HFFc6 (cell line): ENCODE data around the gene ARHGDIG. TPM values are rescaled to one million over a fixed set of nuclear protein-coding genes. Genes with fewer than 3 reads are reported as not detected.

Experiments used
- DNase-seq: peaks from one replicate; pipeline ENCODE4 v3.0.0-alpha.2; 2018
- H3K27ac Mint-ChIP-seq: 2 replicates; pipeline ENCODE4 v1.8.0; 2020; ENCODE audit warnings: mild to moderate bottlenecking, mixed read lengths
- H3K27me3 Mint-ChIP-seq: 2 replicates; pipeline ENCODE4 v1.8.0; 2021; ENCODE audit warnings: mild to moderate bottlenecking, moderate library complexity, mixed read lengths; ENCODE audit not compliant: insufficient read depth
- H3K36me3 Mint-ChIP-seq: 2 replicates; pipeline ENCODE4 v1.8.0; 2021; ENCODE audit warnings: low read depth, mixed read lengths
- H3K4me1 Mint-ChIP-seq: 2 replicates; pipeline ENCODE4 v1.8.0; 2020; ENCODE audit warnings: low read depth, mixed read lengths
- H3K4me3 Mint-ChIP-seq: 2 replicates; pipeline ENCODE4 v1.8.0; 2020; ENCODE audit warnings: mild to moderate bottlenecking, moderate library complexity, mixed read lengths
- H3K9me3 Mint-ChIP-seq: 2 replicates; pipeline ENCODE4 v1.8.0; 2020; ENCODE audit warnings: mild to moderate bottlenecking, mixed read lengths
- total RNA-seq, 6 experiments: library from RNA; stranded (reverse); fragmentation: NEBNext Ultra II Directional; extraction: Animal tissue kit (Norgen Biotek cat#: 25700); gene quantifications; 2 replicates in 1 of 6; 3 replicates in 5 of 6; pipeline ENCODE4 v1.2.3, GENCODE V29; 2021
- TF ChIP-seq, protein P1 (sequence below): fragments of 200-600 bp; sonication (generic); IDR thresholded peaks from 2 replicates; pipeline ENCODE4 v1.5.0; 2021; ENCODE audit warnings: antibody characterized with exemption, mild to moderate bottlenecking

Gene ARHGDIG
- total RNA-seq, 6 experiments from 2014 or later, result not detected

DNA sequence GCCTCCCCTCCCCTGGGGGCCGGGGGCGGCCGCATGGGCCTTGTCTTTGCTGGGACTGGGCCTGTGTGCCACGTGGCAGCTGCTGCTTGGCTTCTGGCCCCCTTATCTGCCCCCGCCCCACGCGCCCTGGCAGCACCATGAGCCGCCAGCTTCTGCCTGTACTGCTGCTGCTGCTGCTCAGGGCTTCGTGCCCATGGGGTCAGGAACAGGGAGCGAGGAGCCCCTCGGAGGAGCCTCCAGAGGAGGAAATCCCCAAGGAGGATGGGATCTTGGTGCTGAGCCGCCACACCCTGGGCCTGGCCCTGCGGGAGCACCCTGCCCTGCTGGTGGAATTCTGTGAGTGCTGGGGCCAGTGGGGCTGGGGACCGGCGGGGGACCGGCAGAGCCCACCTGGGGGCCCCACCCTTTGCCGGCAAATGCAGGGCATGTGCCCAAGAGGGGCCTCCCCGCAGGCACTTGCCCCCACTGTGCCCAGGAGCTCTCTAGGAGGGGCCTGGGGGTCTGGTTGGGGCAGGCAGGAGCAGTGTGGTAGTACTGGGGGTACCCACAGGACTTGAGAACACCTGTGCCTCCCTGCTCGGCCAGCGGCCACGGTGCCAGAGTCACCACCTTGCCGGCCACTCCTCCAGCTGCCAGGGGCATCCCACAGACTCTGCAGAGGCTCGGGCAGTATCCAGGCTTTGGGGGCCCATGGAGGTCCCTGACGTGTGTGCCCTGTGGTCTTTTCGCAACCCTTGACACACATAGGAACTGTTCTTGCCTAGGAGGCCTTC is 2.8 kb downstream of the ARHGDIG start, which contains the start of gene PDIA2:
PDIA2 (plus strand) TSS at position 132 of the 773 bp plus-strand sequence; CDS start at position 138, 6 bp downstream.
- H3K27me3 Mint-ChIP-seq, result peaks cover 2% of the 10 kb centered on the region
- H3K36me3 Mint-ChIP-seq, result peaks cover 10% of the 10 kb centered on the region
- H3K4me3 Mint-ChIP-seq, result no peak within 1 kb of the TSS
- DNase-seq, result no peak
- TF ChIP-seq, protein P1, sequence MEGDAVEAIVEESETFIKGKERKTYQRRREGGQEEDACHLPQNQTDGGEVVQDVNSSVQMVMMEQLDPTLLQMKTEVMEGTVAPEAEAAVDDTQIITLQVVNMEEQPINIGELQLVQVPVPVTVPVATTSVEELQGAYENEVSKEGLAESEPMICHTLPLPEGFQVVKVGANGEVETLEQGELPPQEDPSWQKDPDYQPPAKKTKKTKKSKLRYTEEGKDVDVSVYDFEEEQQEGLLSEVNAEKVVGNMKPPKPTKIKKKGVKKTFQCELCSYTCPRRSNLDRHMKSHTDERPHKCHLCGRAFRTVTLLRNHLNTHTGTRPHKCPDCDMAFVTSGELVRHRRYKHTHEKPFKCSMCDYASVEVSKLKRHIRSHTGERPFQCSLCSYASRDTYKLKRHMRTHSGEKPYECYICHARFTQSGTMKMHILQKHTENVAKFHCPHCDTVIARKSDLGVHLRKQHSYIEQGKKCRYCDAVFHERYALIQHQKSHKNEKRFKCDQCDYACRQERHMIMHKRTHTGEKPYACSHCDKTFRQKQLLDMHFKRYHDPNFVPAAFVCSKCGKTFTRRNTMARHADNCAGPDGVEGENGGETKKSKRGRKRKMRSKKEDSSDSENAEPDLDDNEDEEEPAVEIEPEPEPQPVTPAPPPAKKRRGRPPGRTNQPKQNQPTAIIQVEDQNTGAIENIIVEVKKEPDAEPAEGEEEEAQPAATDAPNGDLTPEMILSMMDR, result no peak
- H3K27ac Mint-ChIP-seq, result no peak within 1 kb of the TSS
- H3K9me3 Mint-ChIP-seq, result no peaks in the 10 kb centered on the region
- no peaks in the 10 kb centered on the region for H3K4me1 Mint-ChIP-seq

DNA sequence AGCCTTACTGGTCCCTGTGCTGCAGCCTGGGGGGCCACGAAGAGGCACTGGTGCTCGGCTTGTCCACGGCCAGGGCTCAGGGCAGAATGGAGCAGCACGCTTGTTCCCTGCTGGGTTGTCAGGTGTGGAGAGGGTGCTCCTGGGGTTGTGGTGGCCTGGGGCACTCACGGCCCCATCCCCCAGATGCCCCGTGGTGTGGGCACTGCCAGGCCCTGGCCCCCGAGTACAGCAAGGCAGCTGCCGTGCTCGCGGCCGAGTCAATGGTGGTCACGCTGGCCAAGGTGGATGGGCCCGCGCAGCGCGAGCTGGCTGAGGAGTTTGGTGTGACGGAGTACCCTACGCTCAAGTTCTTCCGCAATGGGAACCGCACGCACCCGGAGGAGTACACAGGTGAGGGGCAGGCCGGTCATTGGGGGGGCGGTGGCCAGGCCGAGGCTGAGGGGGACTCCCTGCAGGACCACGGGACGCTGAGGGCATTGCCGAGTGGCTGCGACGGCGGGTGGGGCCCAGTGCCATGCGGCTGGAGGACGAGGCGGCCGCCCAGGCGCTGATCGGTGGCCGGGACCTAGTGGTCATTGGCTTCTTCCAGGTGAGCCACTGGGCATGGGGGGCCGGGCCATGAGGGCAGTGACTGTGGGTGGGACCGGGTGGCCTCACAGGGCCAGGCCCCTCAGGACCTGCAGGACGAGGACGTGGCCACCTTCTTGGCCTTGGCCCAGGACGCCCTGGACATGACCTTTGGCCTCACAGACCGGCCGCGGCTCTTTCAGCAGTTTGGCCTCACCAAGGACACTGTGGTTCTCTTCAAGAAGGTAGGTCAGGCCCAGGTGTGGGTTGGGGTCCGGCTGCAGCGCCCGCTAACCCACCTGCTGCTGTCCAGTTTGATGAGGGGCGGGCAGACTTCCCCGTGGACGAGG is 4.1 kb downstream of the ARHGDIG start:
- Mint-ChIP-seq H3K27ac (no peak overlapping the region), H3K9me3 (no peaks in the 10 kb centered on the region), H3K36me3 (peaks cover 10% of the 10 kb centered on the region), H3K27me3 (peaks cover 2% of the 10 kb centered on the region), H3K4me1 (no peaks in the 10 kb centered on the region), H3K4me3 (no peak overlapping the region)
- TF ChIP-seq, protein P1, result no peak
- DNase-seq, result no peak

DNA sequence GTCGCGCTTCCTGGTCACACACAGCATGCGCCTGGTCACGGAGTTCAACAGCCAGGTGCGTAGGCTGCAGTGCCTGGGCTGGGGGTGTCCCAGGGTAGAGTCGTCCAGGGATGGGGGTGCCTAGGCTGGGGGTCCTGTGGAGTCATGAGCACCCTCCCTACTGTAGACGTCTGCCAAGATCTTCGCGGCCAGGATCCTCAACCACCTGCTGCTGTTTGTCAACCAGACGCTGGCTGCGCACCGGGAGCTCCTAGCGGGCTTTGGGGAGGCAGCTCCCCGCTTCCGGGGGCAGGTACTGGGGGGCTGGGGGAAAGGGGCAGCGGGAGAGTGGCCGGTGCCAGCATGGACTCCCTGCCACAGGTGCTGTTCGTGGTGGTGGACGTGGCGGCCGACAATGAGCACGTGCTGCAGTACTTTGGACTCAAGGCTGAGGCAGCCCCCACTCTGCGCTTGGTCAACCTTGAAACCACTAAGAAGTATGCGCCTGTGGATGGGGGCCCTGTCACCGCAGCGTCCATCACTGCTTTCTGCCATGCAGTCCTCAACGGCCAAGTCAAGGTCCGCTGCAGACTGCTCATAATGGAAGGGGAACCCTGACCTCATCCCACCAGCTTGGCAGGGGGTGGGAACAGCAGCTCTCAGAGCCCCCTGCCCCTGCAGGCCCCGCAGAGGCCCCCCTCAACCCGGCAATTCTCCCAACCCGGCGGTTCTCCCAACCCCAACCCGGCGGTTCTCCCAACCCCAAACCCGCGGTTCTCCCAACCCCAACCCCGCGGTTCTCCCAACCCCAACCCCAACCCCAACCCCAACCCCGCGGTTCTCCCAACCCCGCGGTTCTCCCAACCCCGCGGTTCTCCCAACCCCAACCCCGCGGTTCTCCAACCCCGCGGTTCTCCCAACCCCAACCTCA is 5.0 kb downstream of the ARHGDIG start:
- no peaks in the 10 kb centered on the region for H3K4me1 Mint-ChIP-seq
- H3K27ac Mint-ChIP-seq, result no peak overlapping the region
- peaks cover 10% of the 10 kb centered on the region for H3K36me3 Mint-ChIP-seq
- TF ChIP-seq, protein P1, result no peak
- DNase-seq, result no peak
- H3K27me3 Mint-ChIP-seq, result peaks cover 2% of the 10 kb centered on the region
- no peak overlapping the region for H3K4me3 Mint-ChIP-seq
- no peaks in the 10 kb centered on the region for H3K9me3 Mint-ChIP-seq

DNA sequence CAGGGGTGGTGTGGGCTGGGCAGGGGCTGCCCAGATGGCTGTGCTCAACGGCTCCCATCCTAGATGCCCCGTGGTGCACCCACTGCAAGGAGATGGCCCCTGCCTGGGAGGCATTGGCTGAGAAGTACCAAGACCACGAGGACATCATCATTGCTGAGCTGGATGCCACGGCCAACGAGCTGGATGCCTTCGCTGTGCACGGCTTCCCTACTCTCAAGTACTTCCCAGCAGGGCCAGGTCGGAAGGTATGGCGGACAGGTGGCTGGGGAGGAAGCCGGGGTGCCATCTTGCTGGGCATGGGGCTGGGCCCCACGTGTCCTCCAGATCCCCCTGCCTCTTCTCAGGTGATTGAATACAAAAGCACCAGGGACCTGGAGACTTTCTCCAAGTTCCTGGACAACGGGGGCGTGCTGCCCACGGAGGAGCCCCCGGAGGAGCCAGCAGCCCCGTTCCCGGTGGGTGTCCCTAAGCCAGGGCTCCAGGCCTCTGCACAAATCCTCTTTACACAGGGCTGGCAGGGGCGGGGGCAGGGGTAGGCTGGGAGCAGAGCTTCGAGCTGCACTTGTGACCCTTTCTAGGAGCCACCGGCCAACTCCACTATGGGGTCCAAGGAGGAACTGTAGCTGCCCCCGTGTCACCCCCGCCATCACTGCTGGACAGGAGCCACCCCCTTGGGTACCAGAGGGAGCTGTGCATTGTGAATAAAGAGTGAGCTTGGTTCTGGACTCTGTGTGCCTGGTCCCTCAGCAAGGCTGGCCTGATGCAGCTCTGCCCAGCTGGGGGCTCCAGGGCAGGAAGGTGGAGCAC is 6.3 kb downstream of the ARHGDIG start:
- Mint-ChIP-seq H3K36me3 (peaks cover 10% of the 10 kb centered on the region), H3K4me1 (no peaks in the 10 kb centered on the region), H3K4me3 (no peak overlapping the region), H3K27me3 (no peaks in the 10 kb centered on the region; the same call in 1 of the 2 replicates), H3K27ac (no peak overlapping the region), H3K9me3 (no peaks in the 10 kb centered on the region)
- TF ChIP-seq, protein P1, result no peak
- DNase-seq, result no peak
